Trophoblast cell (in vitro differentiated cells and primary cell): ENCODE data around the gene FER.

Experiments
- DNase-seq, 2 donors: peaks; one replicate each; pipeline ENCODE4 v3.0.0-alpha.2; 2016
- H2AFZ ChIP-seq: 2 replicates; pipeline ENCODE4 v1.6.1; 2013; ENCODE audit warnings: low read length, moderate library complexity, mild to moderate bottlenecking; ENCODE audit not compliant: insufficient read depth, poor library complexity
- H2AK5ac ChIP-seq: 2 replicates; pipeline ENCODE4 v1.6.1; 2013; ENCODE audit warnings: mild to moderate bottlenecking, low read length
- H2BK120ac ChIP-seq: 2 replicates; pipeline ENCODE4 v1.6.1; 2013; ENCODE audit warnings: low read length, mild to moderate bottlenecking, moderate library complexity; ENCODE audit not compliant: insufficient read depth, poor library complexity
- H2BK12ac ChIP-seq: 2 replicates; pipeline ENCODE4 v1.6.1; 2013; ENCODE audit warnings: mild to moderate bottlenecking, low read length, moderate library complexity
- H2BK5ac ChIP-seq: 2 replicates; pipeline ENCODE4 v1.6.1; 2013; ENCODE audit warnings: low read length, low read depth, moderate library complexity, mild to moderate bottlenecking; ENCODE audit not compliant: poor library complexity
- H3K14ac ChIP-seq: 2 replicates; pipeline ENCODE4 v1.6.1; 2013; ENCODE audit warnings: mild to moderate bottlenecking, low read length
- H3K18ac ChIP-seq: 2 replicates; pipeline ENCODE4 v1.6.1; 2013; ENCODE audit warnings: mild to moderate bottlenecking, low read length
- H3K23ac ChIP-seq: 2 replicates; pipeline ENCODE4 v1.6.1; 2013; ENCODE audit warnings: low read length
- H3K27ac ChIP-seq: 2 replicates; pipeline ENCODE4 v1.5.1; 2013; ENCODE audit warnings: low read depth, mild to moderate bottlenecking, inconsistent platforms, low read length, moderate library complexity
- H3K27me3 ChIP-seq: 2 replicates; pipeline ENCODE4 v1.6.1; 2013; ENCODE audit warnings: inconsistent platforms, mild to moderate bottlenecking, low read length, moderate library complexity; ENCODE audit not compliant: insufficient read depth
- H3K36me3 ChIP-seq, 2 experiments: 1 replicate in 1 of 2; 2 replicates in 1 of 2; pipeline ENCODE4 v1.6.1; 2013; ENCODE audit warnings: low read length in 2 of 2, mild to moderate bottlenecking in 2 of 2, moderate library complexity in 1 of 2; ENCODE audit not compliant: insufficient read depth in 2 of 2, control insufficient read depth in 1 of 2
- H3K4ac ChIP-seq: 2 replicates; pipeline ENCODE4 v1.6.1; 2013; ENCODE audit warnings: low read depth, mild to moderate bottlenecking, low read length, moderate library complexity
- H3K4me1 ChIP-seq, 2 experiments: 1 replicate in 1 of 2; 2 replicates in 1 of 2; pipeline ENCODE4 v1.6.1; 2013; ENCODE audit warnings: low read length in 2 of 2, mild to moderate bottlenecking in 2 of 2, moderate library complexity in 1 of 2; ENCODE audit not compliant: insufficient read depth in 2 of 2, control insufficient read depth in 1 of 2
- H3K4me2 ChIP-seq: 2 replicates; pipeline ENCODE4 v1.6.1; 2013; ENCODE audit warnings: inconsistent platforms, mild to moderate bottlenecking, low read length, moderate library complexity
- H3K4me3 ChIP-seq: 2 replicates; pipeline ENCODE4 v1.5.1; 2013; ENCODE audit warnings: mild to moderate bottlenecking, low read depth, low read length, inconsistent platforms
- H3K79me1 ChIP-seq: one replicate; pipeline ENCODE4 v1.6.1; 2013; ENCODE audit warnings: low read length
- H3K79me2 ChIP-seq: 2 replicates; pipeline ENCODE4 v1.6.1; 2013; ENCODE audit warnings: low read length, mild to moderate bottlenecking; ENCODE audit not compliant: control insufficient read depth, insufficient read depth, poor library complexity
- H3K9ac ChIP-seq: 2 replicates; pipeline ENCODE4 v1.6.1; 2013; ENCODE audit warnings: mild to moderate bottlenecking, low read length
- H3K9me3 ChIP-seq: 2 replicates; pipeline ENCODE4 v1.6.1; 2013; ENCODE audit warnings: low read depth, mild to moderate bottlenecking, control low read depth, inconsistent platforms, low read length; ENCODE audit not compliant: insufficient read depth
- H4K12ac ChIP-seq: 2 replicates; pipeline ENCODE4 v1.6.1; 2013; ENCODE audit warnings: low read depth, mild to moderate bottlenecking, low read length, moderate library complexity
- H4K8ac ChIP-seq: 2 replicates; pipeline ENCODE4 v1.6.1; 2013; ENCODE audit warnings: low read depth, mild to moderate bottlenecking, low read length, moderate library complexity
- H4K91ac ChIP-seq: one replicate; pipeline ENCODE4 v1.6.1; 2013; ENCODE audit warnings: low read depth, mild to moderate bottlenecking, low read length, moderate library complexity
- WGBS: extraction: QIAGEN DNeasy Blood & Tissue Kit; methylation state at CpG from one replicate; pipeline ENCODE4 v1.1.7; 2013; ENCODE audit warnings: missing lambda C conversion rate; ENCODE audit not compliant: insufficient read length, insufficient coverage; ENCODE audit errors: extremely low coverage; 5-methylcytosine and 5-hydroxymethylcytosine counted together

The FER gene

GRCh38 chr5:109196823-109197160, 449.1 kb downstream of the FER start:
- H3K4ac ChIP-seq: no peak overlapping the region
- H2AFZ ChIP-seq: no peak overlapping the region
- no peak overlapping the region for H2AK5ac ChIP-seq
- H4K12ac ChIP-seq: no peak overlapping the region
- no peak overlapping the region for H3K18ac ChIP-seq
- no peak overlapping the region for H3K9ac ChIP-seq
- no peak overlapping the region for H2BK12ac ChIP-seq
- no peak overlapping the region for H3K27ac ChIP-seq
- no peak overlapping the region for H4K8ac ChIP-seq
- H3K14ac ChIP-seq: no peak overlapping the region
- H3K36me3 ChIP-seq: no peaks in the 10 kb centered on the region
- H3K27me3 ChIP-seq: no peaks in the 10 kb centered on the region
- WGBS: no CpG with 5 or more reads among the region's 2 CpGs
- no peak overlapping the region for H2BK120ac ChIP-seq
- H3K79me1 ChIP-seq: no peaks in the 10 kb centered on the region
- no peak for DNase-seq
- H3K9me3 ChIP-seq: no peaks in the 10 kb centered on the region
- no peak overlapping the region for H4K91ac ChIP-seq
- no peak overlapping the region for H3K4me2 ChIP-seq
- no peaks in the 10 kb centered on the region for H3K79me2 ChIP-seq
- no peak overlapping the region for H3K4me3 ChIP-seq
- H2BK5ac ChIP-seq: no peak overlapping the region
- H3K23ac ChIP-seq: no peak overlapping the region
- peaks cover 0 to 3% of the 10 kb centered on the region in 2 experiments for H3K4me1 ChIP-seq

- no peak overlapping the region for H3K14ac ChIP-seq
These were observed 451.6 kb downstream of the FER start for GRCh38 chr5:109199289-109199688.

GRCh38 chr5:109199799-109200620, 452.3 kb downstream of the FER start:
- no peak overlapping the region for H4K91ac ChIP-seq
- no CpG with 5 or more reads among the region's 5 CpGs for WGBS
- H3K36me3 ChIP-seq: no peaks in the 10 kb centered on the region
- H3K79me1 ChIP-seq: no peaks in the 10 kb centered on the region
- H2AK5ac ChIP-seq: no peak overlapping the region
- H3K23ac ChIP-seq: no peak overlapping the region
- no peak overlapping the region for H3K4ac ChIP-seq
- no peak overlapping the region for H3K18ac ChIP-seq
- no peak overlapping the region for H3K4me2 ChIP-seq
- no peak overlapping the region for H4K12ac ChIP-seq
- no peak overlapping the region for H2BK5ac ChIP-seq
- no peak overlapping the region for H3K27ac ChIP-seq
- no peaks in the 10 kb centered on the region for H3K9me3 ChIP-seq
- DNase-seq: peak; percentile 48 to 64
- H3K14ac ChIP-seq: no peak overlapping the region
- no peak overlapping the region for H2BK120ac ChIP-seq
- H2AFZ ChIP-seq: no peak overlapping the region
- H3K4me1 ChIP-seq: peaks cover 0 to 3% of the 10 kb centered on the region in 2 experiments
- H4K8ac ChIP-seq: no peak overlapping the region
- no peak overlapping the region for H3K4me3 ChIP-seq
- no peak overlapping the region for H2BK12ac ChIP-seq
- H3K9ac ChIP-seq: no peak overlapping the region
- H3K27me3 ChIP-seq: no peaks in the 10 kb centered on the region
- no peaks in the 10 kb centered on the region for H3K79me2 ChIP-seq

More at GRCh38 chr5:109199289-109199688, 451.6 kb downstream of the FER start:
- Histone ChIP-seq H4K12ac (no peak overlapping the region), H3K23ac (no peak overlapping the region), H4K91ac (no peak overlapping the region), H3K4ac (no peak overlapping the region), H3K4me1 (peaks cover 0 to 3% of the 10 kb centered on the region in 2 experiments), H3K27ac (no peak overlapping the region), H2AK5ac (no peak overlapping the region), H3K4me3 (no peak overlapping the region), H2BK120ac (no peak overlapping the region), H3K18ac (no peak overlapping the region), H3K36me3 (no peaks in the 10 kb centered on the region), H4K8ac (no peak overlapping the region), H3K27me3 (no peaks in the 10 kb centered on the region), H3K79me2 (no peaks in the 10 kb centered on the region), H3K9me3 (no peaks in the 10 kb centered on the region), H2AFZ (no peak overlapping the region), H3K4me2 (no peak overlapping the region), H3K9ac (no peak overlapping the region), H3K79me1 (no peaks in the 10 kb centered on the region), H2BK12ac (no peak overlapping the region), H2BK5ac (no peak overlapping the region)
- no peak for DNase-seq
- no CpG with 5 or more reads among the region's 2 CpGs for WGBS

GRCh38 chr5:109215040-109215439, 467.3 kb downstream of the FER start:
- Histone ChIP-seq H2AFZ (no peak overlapping the region), H4K91ac (no peak overlapping the region), H3K4me2 (no peak overlapping the region), H3K4ac (no peak overlapping the region), H3K79me1 (no peaks in the 10 kb centered on the region), H3K14ac (no peak overlapping the region), H3K27ac (no peak overlapping the region), H2BK5ac (no peak overlapping the region), H4K12ac (no peak overlapping the region), H3K4me3 (no peak overlapping the region), H3K36me3 (no peaks in the 10 kb centered on the region), H2BK12ac (no peak overlapping the region), H2AK5ac (no peak overlapping the region), H3K23ac (no peak overlapping the region), H3K4me1 (no peaks in the 10 kb centered on the region), H3K9ac (no peak overlapping the region), H3K79me2 (no peaks in the 10 kb centered on the region), H3K18ac (no peak overlapping the region), H3K27me3 (no peaks in the 10 kb centered on the region), H4K8ac (no peak overlapping the region), H2BK120ac (no peak overlapping the region), H3K9me3 (peaks cover 8% of the 10 kb centered on the region)
- DNase-seq: no peak
- WGBS: no CpG with 5 or more reads among the region's 3 CpGs
